Stimulated activated CD8-positive, alpha-beta memory T cell treated with anti-CD3 and anti-CD28 coated beads, Interleukin-15, amount 100 ng/mL, for 4 hours (primary cell): Measurements from ENCODE around the gene IRS2.
A peak's percentile ranks its signal among the peaks of the same experiment; 100 is the strongest.
"Not testable (repeated sequence)": the region's sequence is repeated elsewhere in the genome, so short reads cannot be mapped to it uniquely, and the experiment has no call there.

Experiments used
- DNase-seq, 2 donors: peaks; one replicate each; pipeline ENCODE4 v3.0.0-alpha.2; 2020; ENCODE audit warnings: low read depth in 2 of 2

IRS2 gene, protein sequence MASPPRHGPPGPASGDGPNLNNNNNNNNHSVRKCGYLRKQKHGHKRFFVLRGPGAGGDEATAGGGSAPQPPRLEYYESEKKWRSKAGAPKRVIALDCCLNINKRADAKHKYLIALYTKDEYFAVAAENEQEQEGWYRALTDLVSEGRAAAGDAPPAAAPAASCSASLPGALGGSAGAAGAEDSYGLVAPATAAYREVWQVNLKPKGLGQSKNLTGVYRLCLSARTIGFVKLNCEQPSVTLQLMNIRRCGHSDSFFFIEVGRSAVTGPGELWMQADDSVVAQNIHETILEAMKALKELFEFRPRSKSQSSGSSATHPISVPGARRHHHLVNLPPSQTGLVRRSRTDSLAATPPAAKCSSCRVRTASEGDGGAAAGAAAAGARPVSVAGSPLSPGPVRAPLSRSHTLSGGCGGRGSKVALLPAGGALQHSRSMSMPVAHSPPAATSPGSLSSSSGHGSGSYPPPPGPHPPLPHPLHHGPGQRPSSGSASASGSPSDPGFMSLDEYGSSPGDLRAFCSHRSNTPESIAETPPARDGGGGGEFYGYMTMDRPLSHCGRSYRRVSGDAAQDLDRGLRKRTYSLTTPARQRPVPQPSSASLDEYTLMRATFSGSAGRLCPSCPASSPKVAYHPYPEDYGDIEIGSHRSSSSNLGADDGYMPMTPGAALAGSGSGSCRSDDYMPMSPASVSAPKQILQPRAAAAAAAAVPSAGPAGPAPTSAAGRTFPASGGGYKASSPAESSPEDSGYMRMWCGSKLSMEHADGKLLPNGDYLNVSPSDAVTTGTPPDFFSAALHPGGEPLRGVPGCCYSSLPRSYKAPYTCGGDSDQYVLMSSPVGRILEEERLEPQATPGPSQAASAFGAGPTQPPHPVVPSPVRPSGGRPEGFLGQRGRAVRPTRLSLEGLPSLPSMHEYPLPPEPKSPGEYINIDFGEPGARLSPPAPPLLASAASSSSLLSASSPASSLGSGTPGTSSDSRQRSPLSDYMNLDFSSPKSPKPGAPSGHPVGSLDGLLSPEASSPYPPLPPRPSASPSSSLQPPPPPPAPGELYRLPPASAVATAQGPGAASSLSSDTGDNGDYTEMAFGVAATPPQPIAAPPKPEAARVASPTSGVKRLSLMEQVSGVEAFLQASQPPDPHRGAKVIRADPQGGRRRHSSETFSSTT (N-terminal part only)

DNA sequence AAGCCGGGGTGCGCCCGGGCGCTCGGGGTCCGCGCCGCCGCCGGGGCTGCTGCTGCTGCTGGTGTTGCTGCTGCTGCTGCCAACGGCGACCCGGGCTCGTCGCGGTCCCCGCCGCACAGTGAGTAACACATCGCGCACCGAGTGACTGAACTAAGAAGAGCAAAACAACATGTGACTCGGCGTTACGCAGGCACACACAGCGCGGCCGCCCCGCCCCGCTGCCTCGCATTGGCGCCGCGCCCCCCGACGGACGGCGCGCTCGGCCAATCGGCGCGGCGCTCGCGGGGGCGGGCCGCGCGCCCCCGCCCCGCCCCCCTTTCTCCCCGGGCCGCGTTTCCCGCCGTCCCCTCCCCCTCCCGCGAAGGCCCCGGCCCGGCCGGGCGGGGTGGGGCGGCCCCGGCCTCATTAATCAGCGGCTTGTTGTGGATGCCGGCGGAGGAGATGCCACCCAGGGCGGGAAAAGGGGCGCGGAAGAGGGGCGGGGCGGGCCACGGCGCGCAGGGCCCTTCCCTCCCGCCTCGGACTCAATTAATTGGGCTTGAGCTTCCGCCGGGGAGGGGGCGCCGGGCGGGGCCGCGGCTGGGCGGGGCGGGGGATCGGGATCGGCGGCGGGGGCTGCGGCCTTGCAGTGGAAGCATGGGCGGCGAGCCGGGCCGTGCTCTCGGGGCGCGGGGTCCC, at the start of gene IRS2:
Gene IRS2 (minus strand): TSS at position 127 of the 678 bp plus-strand sequence. CDS start 530 bp downstream, outside the sequence.
- DNase-seq: peak; percentile 79 to 86

GRCh38 chr13:109834973-109835720, 48.8 kb upstream of the IRS2 start:
- no peak for DNase-seq

DNA sequence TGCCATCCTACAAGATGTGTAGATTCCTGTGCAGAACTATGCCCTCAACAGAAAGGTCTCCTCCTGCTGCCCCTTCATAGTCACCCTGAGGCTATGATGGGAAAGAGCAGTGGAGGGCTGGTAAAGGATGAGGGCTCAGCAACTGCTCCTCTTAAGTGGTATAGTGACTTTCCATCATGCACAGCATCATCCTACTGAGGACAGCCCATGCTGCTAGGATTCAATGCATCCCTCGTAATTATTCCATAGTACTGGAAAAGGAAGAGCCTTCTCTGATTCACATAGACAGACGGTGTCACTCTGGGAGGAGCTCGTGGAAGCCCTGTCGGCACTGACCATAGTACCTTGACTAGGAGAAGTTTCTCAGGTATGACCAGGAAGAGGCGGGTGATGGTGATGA, 47.6 kb upstream of the IRS2 start:
- DNase-seq: no peak

DNA sequence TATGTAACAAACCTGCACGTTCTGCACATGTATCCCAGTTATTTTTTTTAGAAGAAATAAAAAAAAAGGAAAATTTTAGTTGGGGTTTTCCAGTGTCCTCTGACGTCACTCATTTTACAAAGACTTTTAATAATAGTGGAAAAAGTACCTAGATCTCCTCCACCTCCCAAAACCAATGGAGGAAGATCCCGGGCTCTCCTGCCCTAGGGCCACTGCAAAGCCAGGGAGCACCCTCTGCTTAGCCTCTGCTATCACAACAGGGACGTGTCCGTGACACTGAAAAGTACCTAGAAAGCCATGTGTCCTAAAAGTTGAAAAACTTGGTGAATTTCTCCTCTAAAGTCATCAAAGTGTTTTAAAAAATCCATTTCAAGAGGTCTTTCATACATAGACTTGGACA, 46.7 kb upstream of the IRS2 start:
- no peak for DNase-seq

GRCh38 chr13:109828591-109829316, 42.4 kb upstream of the IRS2 start:
- not testable (repeated sequence) for DNase-seq

DNA sequence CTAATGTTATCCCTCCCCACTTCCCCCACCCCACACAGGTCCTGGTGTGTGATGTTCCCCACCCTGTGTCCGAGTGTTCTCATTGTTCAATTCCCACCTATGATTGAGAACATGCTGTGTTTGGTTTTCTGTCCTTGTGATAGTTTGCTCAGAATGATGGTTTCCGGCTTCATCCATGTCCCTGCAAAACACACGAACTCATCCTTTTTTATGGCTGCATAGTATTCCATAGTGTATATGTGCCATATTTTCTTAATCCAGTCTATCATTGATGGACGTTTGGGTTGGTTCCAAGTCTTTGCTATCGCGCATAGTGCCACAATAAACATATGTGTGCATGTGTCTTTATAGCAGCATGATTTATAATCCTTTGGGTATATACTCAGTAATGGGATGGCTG, 36.8 kb upstream of the IRS2 start:
- not testable (repeated sequence) for DNase-seq

DNA sequence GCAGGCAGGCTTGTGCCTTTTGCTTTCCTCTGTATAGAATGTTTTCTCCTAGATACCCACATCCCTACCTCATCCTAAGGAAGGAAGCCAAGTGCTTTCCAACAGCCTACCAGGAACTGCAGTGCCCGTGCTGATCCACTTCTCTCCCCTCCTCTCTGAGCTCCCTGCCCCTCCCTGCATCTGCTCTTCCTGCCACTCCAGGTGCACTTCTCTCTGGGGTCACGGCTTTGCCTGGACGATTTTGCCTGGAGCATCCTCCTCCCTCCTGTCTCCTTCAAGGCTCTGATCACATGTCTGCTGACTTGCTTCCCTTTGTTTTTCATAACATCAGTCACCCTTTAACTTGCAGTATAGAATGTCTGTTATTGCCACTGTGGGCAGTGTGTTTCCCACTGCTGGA, 34.7 kb upstream of the IRS2 start:
- DNase-seq: no peak

- DNase-seq: no peak
Measured at GRCh38 chr13:109819874-109820273, 33.5 kb upstream of the IRS2 start.

DNA sequence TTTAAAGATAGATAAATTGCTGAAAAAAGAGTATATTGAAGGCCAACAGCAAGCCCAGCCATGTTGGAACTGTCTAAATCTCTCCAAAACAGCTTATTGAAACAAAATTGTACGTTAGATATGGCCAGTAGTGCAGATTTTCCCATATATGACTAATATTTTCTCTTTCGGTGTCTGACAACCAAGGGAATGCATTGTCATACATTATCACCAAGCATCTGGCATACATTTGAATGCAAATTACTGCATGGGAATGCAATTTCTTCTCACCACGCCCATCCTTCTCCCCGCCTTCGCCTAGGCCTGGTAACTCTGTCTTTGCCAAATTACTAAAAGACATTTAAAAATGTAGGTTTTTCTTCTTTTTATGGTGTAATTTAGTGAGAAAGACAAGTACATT, 32.5 kb upstream of the IRS2 start:
- DNase-seq: no peak

GRCh38 chr13:109817591-109818535, 31.5 kb upstream of the IRS2 start:
- DNase-seq: no peak

- DNase-seq: no peak
Measured at GRCh38 chr13:109816808-109817203, 30.4 kb upstream of the IRS2 start.

DNA sequence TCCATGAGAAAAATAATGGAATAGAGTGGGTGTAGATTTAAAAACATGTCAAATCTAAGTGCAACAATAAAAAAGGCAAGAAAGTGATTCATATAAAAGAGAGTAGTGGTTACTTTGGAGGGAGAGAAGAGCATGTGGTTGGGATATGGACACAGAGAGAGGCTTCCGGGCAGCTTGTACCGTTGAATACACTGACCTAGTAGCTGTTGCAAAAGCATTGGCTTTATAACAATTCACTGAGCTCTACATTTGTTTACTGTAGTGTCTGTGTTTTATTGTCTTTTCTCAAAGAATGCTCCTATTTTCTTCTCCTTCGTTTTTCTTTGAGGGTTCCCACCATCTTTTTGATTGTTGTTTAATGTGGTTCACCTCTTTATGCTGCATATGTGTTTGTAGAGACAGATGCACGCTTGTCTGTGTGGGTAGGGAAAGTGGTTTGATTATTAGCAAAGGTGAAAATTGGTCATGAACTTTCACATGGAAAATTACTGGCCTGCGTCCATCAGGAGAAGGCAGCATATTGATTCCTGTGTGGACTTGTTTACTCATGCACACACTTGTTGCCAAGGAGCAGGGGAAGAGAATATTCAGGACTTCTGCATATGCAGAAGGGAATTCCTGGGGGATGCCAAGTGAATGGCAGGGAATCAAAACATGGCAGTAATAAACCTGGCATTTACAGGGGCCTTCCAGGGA, 29.9 kb upstream of the IRS2 start:
- no peak for DNase-seq

DNA sequence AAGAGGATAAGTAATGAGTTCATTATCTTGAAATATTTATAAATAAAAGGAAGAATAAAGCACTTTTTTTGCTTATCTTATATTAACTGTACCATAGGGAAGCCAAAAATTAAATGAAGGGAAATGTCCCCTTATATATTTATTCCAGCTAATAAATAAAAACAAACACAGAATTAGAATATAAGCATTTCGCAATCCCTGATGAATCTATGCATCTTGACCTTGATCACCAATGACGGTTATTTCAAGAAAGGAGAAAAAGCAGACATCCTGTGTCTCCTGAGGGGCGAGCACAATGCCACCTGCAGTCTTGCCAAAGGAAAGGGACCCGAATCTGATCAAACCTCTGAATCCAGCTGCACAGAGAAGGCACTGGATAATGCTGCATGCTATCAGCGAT, 29.3 kb upstream of the IRS2 start:
- DNase-seq: no peak

GRCh38 chr13:109813663-109814062, 27.3 kb upstream of the IRS2 start:
- no peak for DNase-seq

DNA sequence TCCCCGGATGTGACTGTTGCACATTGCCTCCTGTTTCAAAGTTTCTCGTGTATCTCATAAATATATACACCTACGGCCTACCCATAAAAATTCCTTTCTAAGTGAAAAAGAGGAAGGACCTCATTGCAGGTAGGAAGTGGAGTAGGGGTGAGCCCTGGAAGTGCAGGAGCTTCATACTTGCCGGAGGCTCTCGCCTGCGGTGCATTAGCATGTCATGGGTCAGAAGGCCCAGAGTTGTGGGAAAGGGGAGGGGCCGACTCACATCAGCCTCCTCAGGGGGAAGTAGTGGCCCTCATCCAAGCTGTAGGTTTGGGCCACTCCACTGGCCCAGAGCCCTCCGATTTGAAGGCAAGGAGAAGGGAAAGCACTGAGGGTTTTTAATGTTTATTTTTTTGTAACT, 26.0 kb upstream of the IRS2 start:
- DNase-seq: no peak

GRCh38 chr13:109810761-109811510, 24.6 kb upstream of the IRS2 start:
- DNase-seq: no peak

DNA sequence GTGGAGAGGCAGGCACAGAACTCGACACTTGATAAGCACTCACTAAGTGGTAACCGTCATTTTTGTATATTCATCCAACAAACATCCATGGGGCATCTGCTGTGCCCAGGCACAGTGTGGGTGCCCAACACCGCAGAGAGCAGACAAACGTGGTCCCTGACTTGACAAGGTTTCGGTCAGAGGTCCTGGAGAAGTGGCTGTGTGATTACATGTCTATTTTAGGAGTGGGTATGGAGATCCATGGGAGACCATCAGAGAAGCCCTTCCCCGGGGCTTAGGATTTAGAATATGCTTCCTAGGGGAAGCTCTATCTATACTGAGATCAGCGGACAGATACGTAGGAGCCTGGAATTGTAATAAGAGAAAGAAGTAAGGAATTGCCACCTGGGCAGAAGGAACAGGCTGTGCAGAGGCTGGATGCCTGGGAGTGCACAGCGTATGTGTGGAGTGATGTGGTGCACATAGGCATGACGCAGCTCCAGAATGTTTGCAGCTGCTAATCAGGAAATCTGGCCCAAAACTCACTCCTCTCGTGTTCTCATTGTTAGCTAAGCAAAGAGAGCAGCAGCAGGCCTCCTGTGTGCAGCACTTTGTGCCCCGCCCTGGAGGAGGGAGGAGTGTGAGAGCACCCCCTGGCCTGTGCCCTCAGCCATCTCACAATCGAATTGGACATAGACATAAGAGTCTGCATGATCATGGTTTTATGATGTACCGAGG, 23.0 kb upstream of the IRS2 start:
- DNase-seq: no peak
